ENCODE measurements around the gene CDCA4.

DNA sequence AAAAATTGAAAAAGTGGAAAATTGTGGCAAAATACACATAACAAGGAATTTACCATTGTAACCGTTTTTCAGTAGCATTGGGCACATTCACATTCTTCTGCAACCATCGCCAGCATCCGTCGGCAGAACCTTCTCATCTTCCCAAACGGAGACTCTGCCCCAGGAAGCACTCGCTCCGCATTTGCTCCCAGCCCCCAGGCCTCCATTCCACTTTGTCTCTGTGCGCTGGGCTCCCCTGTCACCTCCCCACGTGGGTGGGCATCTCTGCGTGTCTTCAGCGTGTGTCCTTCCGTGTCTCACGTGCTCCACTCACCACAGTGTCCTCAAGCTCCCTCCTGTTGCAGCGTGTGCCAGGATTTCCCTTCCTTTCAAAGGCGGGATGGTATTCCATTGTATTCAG, 34.5 kb upstream of the CDCA4 start:
- TF ChIP-seq POLR2AphosphoS5 (IDR thresholded peaks at IDR 0.05; ENCODE audit: low read depth, low read length), result no peak
- TF ChIP-seq FOXP2 (optimal IDR thresholded peaks at IDR 0.05; ENCODE audit: borderline replicate concordance, extremely low read depth, extremely low read length, insufficient read depth), result no peak
